Body of pancreas (tissue), 4 donors: ENCODE results near the gene TOM1L1.

ENCODE experiments used
- CTCF ChIP-seq, 7 experiments: fragments of 450-650 bp in 4 of 7; fragments of 200-600 bp in 3 of 7; sonication (generic) in 3 of 7; IDR thresholded peaks; one replicate each; pipeline ENCODE4 v1.5.1; 2016 to 2019; ENCODE audit warnings: antibody characterized with exemption in 7 of 7
- POLR2A ChIP-seq, 3 donors: fragments of 450-650 bp; IDR thresholded peaks; one replicate each; pipeline ENCODE4 v1.6.1; 2016; ENCODE audit warnings: antibody characterized with exemption in 3 of 3, mild to moderate bottlenecking in 2 of 3

DNA sequence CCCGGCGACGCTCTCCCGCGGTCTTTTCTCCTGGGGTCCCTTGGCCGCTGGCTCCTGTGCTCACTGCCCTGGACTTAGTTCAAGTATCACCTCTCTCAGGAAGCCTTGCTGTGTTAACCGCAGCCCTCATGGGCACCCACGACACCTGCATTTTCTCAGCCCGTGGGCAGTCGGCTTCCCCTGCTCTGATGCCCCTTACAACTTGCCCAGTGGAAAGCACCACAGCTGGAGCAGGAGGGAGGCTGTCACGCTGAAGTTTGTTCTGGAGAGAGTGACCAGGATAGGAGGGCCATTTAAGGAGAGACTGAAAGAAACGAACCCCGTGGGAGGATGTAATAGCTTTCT, 68.3 kb downstream of the TOM1L1 start:
- TF ChIP-seq CTCF (IDR thresholded peaks at IDR 0.05) (no peak), POLR2A (IDR thresholded peaks at IDR 0.05) (no peak)
